B cell (primary cell): Measurements from ENCODE around the gene ABCA7. TPM values are rescaled to one million over a fixed set of nuclear protein-coding genes. Genes with fewer than 3 reads are reported as not detected.

Source experiments
- ATAC-seq: fragments of 200-7000 bp; cut with Tn5 transposase; one replicate; pipeline ENCODE4 v1.10.0; 2021; ENCODE audit warnings: low read depth, mild to moderate bottlenecking, moderate number of reproducible peaks, moderate library complexity
- CTCF ChIA-PET: fragments of 350-600 bp; sonication (Branson Sonifier 250); formaldehyde crosslinking; loops from one replicate; lab custom pipeline; 2021; ENCODE audit warnings: antibody characterized with exemption, inconsistent platforms; lab: Charles Lee
- POLR2A ChIA-PET: fragments of 350-600 bp; sonication (Branson Sonifier 250); formaldehyde crosslinking; loops from one replicate; lab custom pipeline; 2021; ENCODE audit warnings: antibody characterized with exemption; lab: Charles Lee
- DNase-seq: peaks from one replicate; pipeline ENCODE4 v3.0.0; 2013
- H2AFZ ChIP-seq: 2 replicates; pipeline ENCODE4 v1.6.1; 2012; ENCODE audit warnings: mild to moderate bottlenecking, low read depth, low read length; ENCODE audit not compliant: insufficient read depth, poor library complexity, severe bottlenecking
- H3K27ac ChIP-seq, 2 donors: 1 replicate in 1 of 2; 2 replicates in 1 of 2; pipeline ENCODE4 v1.5.1; 2012 to 2013; ENCODE audit warnings: low read length in 2 of 2, mild to moderate bottlenecking in 2 of 2, moderate library complexity in 1 of 2
- H3K27me3 ChIP-seq, 4 experiments: fragments of 200-600 bp in 1 of 4; sonication (generic) in 1 of 4; replicated peaks in 1 of 4; 1 replicate in 2 of 4; 2 replicates in 2 of 4; pipeline versions ENCODE4 v1.6.1 to v1.7.0; 2013 to 2016; ENCODE audit warnings: low read length in 3 of 4, mild to moderate bottlenecking in 2 of 4, mixed read lengths in 1 of 4, moderate library complexity in 1 of 4; ENCODE audit not compliant: insufficient read depth in 4 of 4, control insufficient read depth in 3 of 4; ENCODE audit errors: control extremely low read depth in 1 of 4
- H3K36me3 ChIP-seq, 2 experiments: replicated peaks in 1 of 2; 1 replicate in 1 of 2; 2 replicates in 1 of 2; pipeline versions ENCODE4 v1.6.1 to v1.7.1; 2013; ENCODE audit warnings: low read length in 1 of 2; ENCODE audit not compliant: insufficient read depth in 2 of 2, control insufficient read depth in 1 of 2; ENCODE audit errors: control extremely low read depth in 1 of 2, extremely low read depth in 1 of 2
- H3K4me1 ChIP-seq, 2 donors: fragments of 200-600 bp in 1 of 2; sonication (generic) in 1 of 2; 1 replicate in 1 of 2; 2 replicates in 1 of 2; pipeline versions ENCODE4 v1.5.1 to v1.6.1; 2013 to 2017; ENCODE audit warnings: low read length in 2 of 2; ENCODE audit not compliant: control insufficient read depth in 2 of 2, insufficient read depth in 2 of 2
- H3K4me2 ChIP-seq: replicated peaks from 2 replicates; pipeline ENCODE3; 2012; ENCODE audit warnings: mild to moderate bottlenecking, low read depth, low read length; ENCODE audit not compliant: poor library complexity, severe bottlenecking
- H3K4me3 ChIP-seq, 5 experiments: fragments of 200-600 bp in 1 of 5; sonication (generic) in 1 of 5; 1 replicate in 3 of 5; 2 replicates in 2 of 5; pipeline versions ENCODE4 v1.5.1 to v1.7.0; 2011 to 2016; ENCODE audit warnings: low read length in 4 of 5, mild to moderate bottlenecking in 4 of 5, low read depth in 2 of 5, control low read depth in 1 of 5, moderate library complexity in 1 of 5; ENCODE audit not compliant: insufficient read depth in 1 of 5; ENCODE audit errors: control extremely low read depth in 1 of 5, extremely low read depth in 1 of 5
- H3K79me2 ChIP-seq: fragments of 200-600 bp; sonication (generic); one replicate; pipeline ENCODE4 v1.6.0; 2016; ENCODE audit warnings: low read length; ENCODE audit not compliant: control insufficient read depth, insufficient read depth
- H3K9ac ChIP-seq: fragments of 200-600 bp; sonication (generic); 2 replicates; pipeline ENCODE4 v1.6.1; 2017; ENCODE audit warnings: mild to moderate bottlenecking, low read length, moderate library complexity
- H3K9me3 ChIP-seq, 3 donors: one replicate each; pipeline versions ENCODE4 v1.6.1 to v1.7.1; 2013; ENCODE audit warnings: low read length in 2 of 3; ENCODE audit not compliant: control insufficient read depth in 2 of 3, insufficient read depth in 1 of 3; ENCODE audit errors: control extremely low read depth in 1 of 3
- H4K20me1 ChIP-seq: 2 replicates; pipeline ENCODE4 v1.6.0; 2012; ENCODE audit warnings: mild to moderate bottlenecking, low read length; ENCODE audit not compliant: insufficient read depth, control insufficient read depth, poor library complexity, severe bottlenecking
- H3K27ac Mint-ChIP-seq: one replicate; pipeline ENCODE4 v1.8.0; 2021; ENCODE audit warnings: mixed read lengths
- H3K27me3 Mint-ChIP-seq: one replicate; pipeline ENCODE4 v1.8.0; 2021; ENCODE audit warnings: mixed read lengths
- H3K4me1 Mint-ChIP-seq: one replicate; pipeline ENCODE4 v1.8.0; 2021; ENCODE audit warnings: mixed read lengths
- H3K4me3 Mint-ChIP-seq: one replicate; pipeline ENCODE4 v1.8.0; 2021; ENCODE audit warnings: mixed read lengths
- H3K9me3 Mint-ChIP-seq: one replicate; pipeline ENCODE4 v1.8.0; 2022; ENCODE audit warnings: mixed read lengths; ENCODE audit not compliant: insufficient read depth
- EZH2 ChIP-seq: IDR thresholded peaks from 2 replicates; pipeline ENCODE4 v1.6.1; 2012; ENCODE audit warnings: borderline replicate concordance, low read depth, mild to moderate bottlenecking, moderate library complexity, low read length; ENCODE audit not compliant: insufficient read depth, poor library complexity, severe bottlenecking
- WGBS: methylation state at CpG from one replicate; pipeline ENCODE4 v1.1.5; 2013; ENCODE audit warnings: missing lambda C conversion rate; ENCODE audit not compliant: insufficient coverage; 5-methylcytosine and 5-hydroxymethylcytosine counted together
- intact Hi-C: fragments of 100-400 bp; cut with micrococcal nuclease; formaldehyde crosslinking; loops from one replicate; pipeline ENCODE4 v1.10.0; 2022
- polyA plus RNA-seq: library from polyadenylated mRNA; depleted of rRNA; stranded (reverse); fragments of >200 nt; gene quantifications from 2 replicates; pipeline ENCODE4 v1.2.3, GENCODE V29; 2012
- total RNA-seq, 2 donors: library from RNA; stranded (reverse); fragments of 120-200 nt in 1 of 2; gene quantifications; 1 replicate in 1 of 2; 2 replicates in 1 of 2; pipeline versions ENCODE4 v1.2.3 to v1.2.4, GENCODE V29; 2013 to 2022
- TF ChIP-seq, protein P1 (sequence below): fragments of 200-600 bp; IDR thresholded peaks from one replicate; pipeline ENCODE4 v1.8.0; 2022; ENCODE audit warnings: antibody characterized with exemption, mild to moderate bottlenecking

The ABCA7 gene
- total and polyA plus RNA-seq, 2 donors (not counting 1 experiment from before 2014, with no cell fraction given) = 192 to 281 TPM

DNA sequence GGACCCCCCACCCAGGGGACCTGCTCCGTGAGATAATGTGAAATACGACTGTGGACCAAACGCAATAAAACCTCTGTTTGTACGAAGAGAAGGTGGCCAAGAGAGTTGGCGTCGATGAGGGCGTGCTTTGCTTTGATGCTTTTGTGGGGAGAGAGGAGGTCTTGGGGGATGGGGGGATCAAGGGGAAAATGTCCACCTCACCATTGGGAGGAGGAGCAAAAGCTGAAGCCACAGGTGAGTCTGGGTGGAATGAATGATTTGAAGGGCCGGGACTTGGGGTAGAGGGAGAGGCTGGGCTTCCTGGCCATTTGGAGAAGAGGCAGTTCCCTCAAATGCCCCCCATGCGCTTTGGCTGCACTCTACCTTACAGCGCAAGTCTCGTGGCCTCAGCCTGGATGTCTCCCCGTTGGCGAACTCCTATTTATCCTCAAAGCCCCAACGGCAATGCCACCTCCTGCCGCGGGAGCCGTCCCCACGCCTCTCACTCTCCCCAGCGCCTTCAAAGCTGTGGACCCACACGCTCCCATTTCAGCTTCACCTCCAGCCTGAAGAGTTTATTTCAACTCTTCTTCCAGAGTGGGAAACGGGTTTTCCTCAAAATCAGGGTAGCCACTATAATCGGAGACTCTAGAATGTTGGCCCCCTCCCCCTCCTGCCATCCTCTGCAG lies 795 bp upstream of the ABCA7 start:
- no peaks in the 10 kb centered on the region for H3K9me3 Mint-ChIP-seq
- H3K4me2 ChIP-seq = peak overlapping the region; percentile 92
- CTCF ChIA-PET = interaction anchor here (0.8 to 4.5 kb wide), 10 partner anchors 11 to 227 kb away, joined by 3 to 35 read pairs (median 5); partner anchors contain the start of genes ARHGAP45, CNN2, RNU6-2 and WDR18
- peaks cover 39 to 66% of the 10 kb centered on the region in 2 donors for H3K4me1 ChIP-seq
- intact Hi-C loops = loop anchor here (2.0 kb wide), 3 partner anchors 30 to 56 kb away; partner anchors contain the start of gene POLR2E
- H3K27me3 ChIP-seq = no peaks in the 10 kb centered on the region
- H2AFZ ChIP-seq = no peak overlapping the region
- ATAC-seq (no peak), DNase-seq (no peak)
- peak overlapping the region; percentile 85 for H3K9ac ChIP-seq
- no peaks in the 10 kb centered on the region for H3K27me3 Mint-ChIP-seq
- peak overlapping the region in 4 of 5 experiments; percentile 23 to 75 (median 55) for H3K4me3 ChIP-seq
- peak overlapping the region; percentile 97 for H3K4me3 Mint-ChIP-seq
- no peaks in the 10 kb centered on the region for H3K9me3 ChIP-seq
- peaks cover 55% of the 10 kb centered on the region for H4K20me1 ChIP-seq
- H3K27ac ChIP-seq = peak overlapping the region; percentile 81 to 92
- H3K36me3 ChIP-seq = peaks cover 0 to 43% of the 10 kb centered on the region in 2 experiments
- peaks cover 37% of the 10 kb centered on the region for H3K79me2 ChIP-seq
- POLR2A ChIA-PET = interaction anchor here (0.5 to 6.8 kb wide), 21 partner anchors 11 to 1660 kb away, joined by 3 to 91 read pairs (median 5); partner anchors contain the start of genes ARHGAP45, CNN2, RNU6-2 and WDR18
- H3K27ac Mint-ChIP-seq = peak overlapping the region; percentile 99
- peaks cover 51% of the 10 kb centered on the region for H3K4me1 Mint-ChIP-seq
- WGBS = 56% methylated on average over 17 of the region's 22 CpGs
- TF ChIP-seq, protein P1, sequence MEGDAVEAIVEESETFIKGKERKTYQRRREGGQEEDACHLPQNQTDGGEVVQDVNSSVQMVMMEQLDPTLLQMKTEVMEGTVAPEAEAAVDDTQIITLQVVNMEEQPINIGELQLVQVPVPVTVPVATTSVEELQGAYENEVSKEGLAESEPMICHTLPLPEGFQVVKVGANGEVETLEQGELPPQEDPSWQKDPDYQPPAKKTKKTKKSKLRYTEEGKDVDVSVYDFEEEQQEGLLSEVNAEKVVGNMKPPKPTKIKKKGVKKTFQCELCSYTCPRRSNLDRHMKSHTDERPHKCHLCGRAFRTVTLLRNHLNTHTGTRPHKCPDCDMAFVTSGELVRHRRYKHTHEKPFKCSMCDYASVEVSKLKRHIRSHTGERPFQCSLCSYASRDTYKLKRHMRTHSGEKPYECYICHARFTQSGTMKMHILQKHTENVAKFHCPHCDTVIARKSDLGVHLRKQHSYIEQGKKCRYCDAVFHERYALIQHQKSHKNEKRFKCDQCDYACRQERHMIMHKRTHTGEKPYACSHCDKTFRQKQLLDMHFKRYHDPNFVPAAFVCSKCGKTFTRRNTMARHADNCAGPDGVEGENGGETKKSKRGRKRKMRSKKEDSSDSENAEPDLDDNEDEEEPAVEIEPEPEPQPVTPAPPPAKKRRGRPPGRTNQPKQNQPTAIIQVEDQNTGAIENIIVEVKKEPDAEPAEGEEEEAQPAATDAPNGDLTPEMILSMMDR = no peak
- no peak for TF ChIP-seq EZH2
